Measurements from ENCODE around the gene PRMT7. TPM values are rescaled to one million over a fixed set of nuclear protein-coding genes. Genes with fewer than 3 reads are reported as not detected.

The PRMT7 gene
- total RNA-seq, 1 donor from 2014 or later = 36.7 TPM

DNA sequence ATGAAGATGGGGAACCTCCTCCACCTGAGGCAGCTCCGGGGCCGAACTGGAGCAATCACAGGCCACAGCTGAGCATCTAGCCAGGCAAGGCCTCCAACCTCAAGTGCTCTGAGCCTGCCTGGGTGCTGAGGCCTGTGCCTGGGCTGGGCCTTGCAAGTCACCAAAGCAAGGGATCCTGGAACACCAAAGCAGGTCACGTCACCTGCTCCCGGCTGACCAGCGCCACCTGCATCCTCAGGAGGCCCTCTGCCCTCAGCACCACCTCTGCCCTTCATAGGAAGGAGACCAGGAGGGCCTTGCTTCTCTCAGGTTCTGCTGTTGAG lies 69.5 kb downstream of the PRMT7 start:
- no peak for TF ChIP-seq EZH2 (IDR thresholded peaks at IDR 0.05; ENCODE audit: insufficient read depth, low read length)
- TF ChIP-seq, protein P1, sequence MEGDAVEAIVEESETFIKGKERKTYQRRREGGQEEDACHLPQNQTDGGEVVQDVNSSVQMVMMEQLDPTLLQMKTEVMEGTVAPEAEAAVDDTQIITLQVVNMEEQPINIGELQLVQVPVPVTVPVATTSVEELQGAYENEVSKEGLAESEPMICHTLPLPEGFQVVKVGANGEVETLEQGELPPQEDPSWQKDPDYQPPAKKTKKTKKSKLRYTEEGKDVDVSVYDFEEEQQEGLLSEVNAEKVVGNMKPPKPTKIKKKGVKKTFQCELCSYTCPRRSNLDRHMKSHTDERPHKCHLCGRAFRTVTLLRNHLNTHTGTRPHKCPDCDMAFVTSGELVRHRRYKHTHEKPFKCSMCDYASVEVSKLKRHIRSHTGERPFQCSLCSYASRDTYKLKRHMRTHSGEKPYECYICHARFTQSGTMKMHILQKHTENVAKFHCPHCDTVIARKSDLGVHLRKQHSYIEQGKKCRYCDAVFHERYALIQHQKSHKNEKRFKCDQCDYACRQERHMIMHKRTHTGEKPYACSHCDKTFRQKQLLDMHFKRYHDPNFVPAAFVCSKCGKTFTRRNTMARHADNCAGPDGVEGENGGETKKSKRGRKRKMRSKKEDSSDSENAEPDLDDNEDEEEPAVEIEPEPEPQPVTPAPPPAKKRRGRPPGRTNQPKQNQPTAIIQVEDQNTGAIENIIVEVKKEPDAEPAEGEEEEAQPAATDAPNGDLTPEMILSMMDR (IDR thresholded peaks at IDR 0.05; ENCODE audit: insufficient read depth, low read depth, low read length) = no peak
- no peak overlapping the region for H3K27ac Mint-ChIP-seq (ENCODE audit: unreplicated experiment)
- H3K36me3 Mint-ChIP-seq (ENCODE audit: low read depth, unreplicated experiment) = peaks cover 2% of the 10 kb centered on the region

DNA sequence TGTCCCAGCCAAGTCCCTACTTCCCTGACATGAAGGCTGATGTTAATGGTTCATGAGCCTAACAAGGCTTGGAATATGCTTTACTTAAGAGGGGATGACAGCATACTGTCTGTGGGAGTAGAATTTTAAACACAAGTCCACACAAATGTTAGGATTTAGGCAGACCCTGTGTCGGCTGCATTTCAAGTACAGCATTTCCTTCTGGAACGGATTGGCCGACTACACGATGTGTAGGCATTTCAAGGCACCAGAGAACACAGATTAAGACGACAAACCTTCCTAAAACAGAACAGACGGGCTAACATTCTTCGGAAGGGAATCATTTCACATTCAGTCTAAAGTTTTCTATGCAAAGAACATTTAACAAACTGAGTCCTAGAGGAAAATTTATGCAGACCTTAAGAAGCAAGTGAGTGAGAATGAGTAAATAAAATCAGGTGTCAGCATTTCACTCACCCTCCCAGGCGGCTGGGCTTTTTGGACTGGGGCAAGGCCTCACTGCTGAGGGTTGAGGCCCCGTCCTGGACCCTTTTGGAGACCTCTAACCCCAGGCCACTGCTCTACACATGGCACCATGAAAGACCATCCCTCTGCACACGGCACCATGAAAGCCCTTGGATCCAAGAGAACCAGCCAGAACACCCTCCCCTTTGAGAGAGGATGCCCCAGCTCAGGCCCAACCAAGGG lies 70.0 kb downstream of the PRMT7 start:
- Histone ChIP-seq H3K4me3 (ENCODE audit: insufficient read depth, low read depth, low read length) (no peak overlapping the region), H3K36me3 (ENCODE audit: insufficient read depth, low read length) (no peaks in the 10 kb centered on the region), H3K4me1 (ENCODE audit: insufficient read depth, low read length) (no peaks in the 10 kb centered on the region), H2AFZ (ENCODE audit: low read depth, low read length) (no peak overlapping the region), H3K9me3 (ENCODE audit: insufficient read depth, low read depth, low read length) (no peaks in the 10 kb centered on the region), H3K79me2 (ENCODE audit: insufficient read depth, low read length) (no peaks in the 10 kb centered on the region), H3K27ac (ENCODE audit: low read depth, low read length) (no peak overlapping the region), H3K27me3 (ENCODE audit: insufficient read depth, low read length) (peaks cover 4% of the 10 kb centered on the region), H3K9ac (ENCODE audit: low read length) (no peak overlapping the region), H4K20me1 (ENCODE audit: insufficient read depth, low read length) (no peaks in the 10 kb centered on the region), H3K4me2 (ENCODE audit: low read length) (no peak overlapping the region)
- Mint-ChIP-seq H3K36me3 (ENCODE audit: low read depth, unreplicated experiment) (peaks cover 4% of the 10 kb centered on the region), H3K4me3 (ENCODE audit: unreplicated experiment) (no peak overlapping the region), H3K27ac (ENCODE audit: unreplicated experiment) (no peak overlapping the region), H3K27me3 (ENCODE audit: low read depth, unreplicated experiment) (peaks cover 50% of the 10 kb centered on the region), H3K4me1 (ENCODE audit: low read depth, unreplicated experiment) (no peaks in the 10 kb centered on the region), H3K9me3 (ENCODE audit: unreplicated experiment) (no peaks in the 10 kb centered on the region)
- DNase-seq (ENCODE audit: low read depth) = no peak
- no peak for FAIRE-seq
- TF ChIP-seq, protein P1 (IDR thresholded peaks at IDR 0.05; ENCODE audit: insufficient read depth, low read depth, low read length) = no peak
- TF ChIP-seq EZH2 (IDR thresholded peaks at IDR 0.05; ENCODE audit: insufficient read depth, low read length) = no peak

More for the DNA sequence above, 69.5 kb downstream of the PRMT7 start:
- no peaks in the 10 kb centered on the region for H3K4me1 Mint-ChIP-seq (ENCODE audit: low read depth, unreplicated experiment)
- H2AFZ ChIP-seq (ENCODE audit: low read depth, low read length) = no peak overlapping the region
- no peaks in the 10 kb centered on the region for H3K4me1 ChIP-seq (ENCODE audit: insufficient read depth, low read length)
- no peak for FAIRE-seq
- no peak overlapping the region for H3K27ac ChIP-seq (ENCODE audit: low read depth, low read length)
- no peaks in the 10 kb centered on the region for H4K20me1 ChIP-seq (ENCODE audit: insufficient read depth, low read length)
- DNase-seq (ENCODE audit: low read depth) = no peak
- H3K4me3 ChIP-seq (ENCODE audit: insufficient read depth, low read depth, low read length) = no peak overlapping the region
- H3K9me3 Mint-ChIP-seq (ENCODE audit: unreplicated experiment) = no peaks in the 10 kb centered on the region
- no peak overlapping the region for H3K4me3 Mint-ChIP-seq (ENCODE audit: unreplicated experiment)
- H3K27me3 ChIP-seq (ENCODE audit: insufficient read depth, low read length) = no peaks in the 10 kb centered on the region
- H3K79me2 ChIP-seq (ENCODE audit: insufficient read depth, low read length) = no peaks in the 10 kb centered on the region
- H3K27me3 Mint-ChIP-seq (ENCODE audit: low read depth, unreplicated experiment) = peaks cover 47% of the 10 kb centered on the region
- H3K36me3 ChIP-seq (ENCODE audit: insufficient read depth, low read length) = no peaks in the 10 kb centered on the region
- H3K9me3 ChIP-seq (ENCODE audit: insufficient read depth, low read depth, low read length) = no peaks in the 10 kb centered on the region
- no peak overlapping the region for H3K4me2 ChIP-seq (ENCODE audit: low read length)
- H3K9ac ChIP-seq (ENCODE audit: low read length) = no peak overlapping the region

DNA sequence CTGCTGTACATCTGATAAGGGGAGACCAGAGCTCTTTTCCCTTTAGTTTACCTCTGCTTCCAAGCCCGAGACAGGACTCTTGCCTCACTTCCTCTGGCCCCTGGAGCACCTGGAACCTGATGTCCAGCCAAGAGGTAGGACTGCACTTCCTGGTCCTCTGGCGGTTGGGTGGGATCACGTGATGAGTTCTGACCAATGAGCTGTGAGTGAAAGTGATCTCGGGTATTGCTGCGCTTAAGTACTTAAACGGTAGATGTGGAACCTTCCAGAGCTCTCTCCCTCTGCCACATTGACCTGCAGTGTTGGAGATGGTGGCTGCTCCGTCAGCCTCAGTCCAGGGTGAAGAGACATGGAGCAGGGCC lies 70.5 kb downstream of the PRMT7 start:
- H3K9me3 Mint-ChIP-seq (ENCODE audit: unreplicated experiment) = no peaks in the 10 kb centered on the region
- H3K27me3 ChIP-seq (ENCODE audit: insufficient read depth, low read length) = peaks cover 4% of the 10 kb centered on the region
- H3K79me2 ChIP-seq (ENCODE audit: insufficient read depth, low read length) = no peaks in the 10 kb centered on the region
- peaks cover 51% of the 10 kb centered on the region for H3K27me3 Mint-ChIP-seq (ENCODE audit: low read depth, unreplicated experiment)
- TF ChIP-seq EZH2 (IDR thresholded peaks at IDR 0.05; ENCODE audit: insufficient read depth, low read length) = no peak
- TF ChIP-seq, protein P1 (IDR thresholded peaks at IDR 0.05; ENCODE audit: insufficient read depth, low read depth, low read length) = no peak
- no peaks in the 10 kb centered on the region for H3K36me3 ChIP-seq (ENCODE audit: insufficient read depth, low read length)
- no peaks in the 10 kb centered on the region for H3K9me3 ChIP-seq (ENCODE audit: insufficient read depth, low read depth, low read length)
- H3K4me2 ChIP-seq (ENCODE audit: low read length) = no peak overlapping the region
- no peak overlapping the region for H3K4me3 Mint-ChIP-seq (ENCODE audit: unreplicated experiment)
- DNase-seq (ENCODE audit: low read depth) (no peak), FAIRE-seq (no peak)
- no peaks in the 10 kb centered on the region for H3K4me1 ChIP-seq (ENCODE audit: insufficient read depth, low read length)
- no peak overlapping the region for H2AFZ ChIP-seq (ENCODE audit: low read depth, low read length)
- no peak overlapping the region for H3K27ac ChIP-seq (ENCODE audit: low read depth, low read length)
- H4K20me1 ChIP-seq (ENCODE audit: insufficient read depth, low read length) = no peaks in the 10 kb centered on the region
- H3K27ac Mint-ChIP-seq (ENCODE audit: unreplicated experiment) = no peak overlapping the region
- no peak overlapping the region for H3K4me3 ChIP-seq (ENCODE audit: insufficient read depth, low read depth, low read length)
- peaks cover 4% of the 10 kb centered on the region for H3K36me3 Mint-ChIP-seq (ENCODE audit: low read depth, unreplicated experiment)
- H3K9ac ChIP-seq (ENCODE audit: low read length) = no peak overlapping the region
- H3K4me1 Mint-ChIP-seq (ENCODE audit: low read depth, unreplicated experiment) = no peaks in the 10 kb centered on the region

Measured in astrocyte (in vitro differentiated cells and primary cell).